GM12891 (cell line): ENCODE results near the gene PCNX4.

Experiments
- POLR2A ChIP-seq: IDR thresholded peaks from 2 replicates; pipeline ENCODE4 v1.6.1; 2011; ENCODE audit warnings: low read depth, low read length, control low read depth
- POLR2AphosphoS5 ChIP-seq: IDR thresholded peaks from 2 replicates; pipeline ENCODE4 v1.6.1; 2011; ENCODE audit warnings: low read depth, low read length, control low read depth
- SPI1 ChIP-seq: IDR thresholded peaks from 2 replicates; pipeline ENCODE4 v1.6.1; 2011; ENCODE audit warnings: low read depth, low read length, control low read depth
- TAF1 ChIP-seq: IDR thresholded peaks from 2 replicates; pipeline ENCODE4 v1.6.1; 2011; ENCODE audit warnings: low read depth, low read length, control low read depth

DNA sequence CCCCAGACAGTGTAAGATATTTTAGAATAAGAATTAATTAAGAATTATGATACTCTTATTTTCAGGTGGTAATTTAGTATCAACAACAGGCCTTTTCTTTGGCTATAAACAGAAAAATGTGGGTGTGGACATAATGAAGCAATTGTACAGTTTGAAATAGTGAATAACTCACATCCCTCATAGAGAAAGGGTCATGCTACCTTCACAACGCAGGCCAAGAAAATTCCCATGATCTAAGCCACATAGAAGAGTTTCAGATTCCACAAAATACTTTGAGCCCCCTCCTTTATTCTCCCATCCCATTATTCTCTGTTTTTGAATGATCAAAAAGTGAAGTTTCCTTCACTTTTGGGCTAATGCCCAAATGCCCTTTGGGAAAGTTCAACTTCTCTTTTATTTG is 97.0 kb downstream of the PCNX4 start:
- no peak for TF ChIP-seq POLR2A
- no peak for TF ChIP-seq TAF1
- no peak for TF ChIP-seq POLR2AphosphoS5
- TF ChIP-seq SPI1, result no peak
